Medulla oblongata (tissue), 1 donor: ENCODE results near the gene VPS54.

ENCODE experiments used
- DNase-seq: peaks from one replicate; pipeline ENCODE4 v3.0.0-alpha.2; 2015; ENCODE audit errors: extremely low spot score

VPS54 gene

DNA sequence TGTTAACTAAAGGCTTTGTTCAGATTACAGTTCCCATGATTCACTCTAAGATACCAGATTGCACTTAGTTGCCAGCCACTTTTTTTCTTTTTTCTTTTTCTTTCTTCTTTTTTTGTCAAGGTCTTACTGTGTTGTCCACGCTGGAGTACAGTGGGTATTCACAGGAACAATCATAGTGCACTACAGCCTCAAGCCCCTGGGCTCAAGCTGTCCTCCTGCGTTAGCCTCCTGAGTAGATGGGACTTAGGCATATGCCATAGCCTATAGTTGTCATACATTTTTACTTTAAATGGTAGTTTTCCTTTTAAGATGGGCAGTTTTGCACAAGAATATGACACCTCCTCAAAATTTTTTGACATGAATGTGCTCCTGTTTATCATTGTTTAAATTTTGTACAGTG is 175.4 kb downstream of the VPS54 start:
- DNase-seq, result no peak

DNA sequence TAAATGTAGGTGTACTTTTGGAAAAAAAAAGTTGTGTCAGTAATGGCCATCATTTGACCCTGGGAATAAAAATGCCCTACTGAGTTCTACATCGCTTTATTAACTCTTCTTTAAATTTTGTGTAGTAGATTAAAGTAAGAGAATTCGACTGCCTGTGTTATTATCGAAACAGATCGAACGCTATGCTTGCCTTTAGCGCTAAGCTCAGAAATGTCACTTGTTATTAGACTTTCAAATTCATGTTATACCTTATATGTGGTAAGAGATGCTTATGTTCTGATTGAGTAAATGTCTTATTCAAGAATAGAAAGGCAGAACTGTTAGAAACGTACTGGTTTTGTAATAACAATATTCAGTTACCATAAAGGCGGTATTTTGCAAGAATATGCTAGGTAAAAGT is 176.1 kb downstream of the VPS54 start:
- DNase-seq, result no peak

DNA sequence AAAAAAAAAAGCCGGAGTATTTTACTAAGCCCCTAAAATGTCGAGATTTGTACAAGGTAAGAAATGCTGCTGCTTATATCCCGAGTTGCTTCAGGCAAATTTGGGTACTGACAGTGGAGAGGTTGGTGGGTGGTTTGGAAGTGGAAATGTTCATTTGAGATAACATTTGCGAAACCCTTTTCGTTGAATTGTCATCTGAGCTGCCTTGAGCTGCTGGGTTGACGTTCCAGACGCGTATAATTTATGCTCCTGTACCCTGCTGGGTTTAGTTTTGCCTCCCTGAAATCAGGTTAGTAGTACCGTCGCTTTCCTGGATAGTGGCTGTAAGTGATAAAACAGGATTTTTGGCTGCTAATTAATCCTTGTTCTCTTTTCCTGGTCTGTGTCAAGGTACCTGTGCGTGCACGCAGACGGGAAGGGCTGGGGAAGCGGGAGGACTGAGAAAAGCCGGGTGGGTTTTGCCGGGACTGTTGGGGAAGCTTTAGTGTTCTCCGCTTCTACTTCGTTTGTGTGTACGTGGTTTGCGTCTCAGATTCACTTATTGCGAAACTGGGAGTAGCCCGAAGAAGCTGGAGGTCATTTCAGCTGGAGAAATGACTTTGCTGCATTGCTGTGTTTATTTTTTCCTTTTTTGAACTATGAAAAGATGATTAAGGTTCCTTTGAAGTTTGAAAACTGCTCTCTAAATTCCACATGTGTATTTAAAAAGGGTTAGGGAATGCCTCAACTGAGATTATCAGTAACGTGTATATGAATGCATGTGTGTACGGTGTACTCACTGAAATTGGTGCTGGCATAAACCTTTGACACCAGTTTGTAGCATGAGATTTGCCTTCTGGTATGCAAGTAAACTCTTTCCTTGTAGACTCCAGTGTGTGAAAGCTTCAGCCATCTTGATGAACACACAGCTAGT is 176.8 kb downstream of the VPS54 start:
- peak; percentile 56 for DNase-seq
